NCI-H526 (cell line): Measurements from ENCODE around the gene SUSD1.

Experiments
- DNase-seq, 2 experiments: peaks; one replicate each; lab custom pipeline; 2025; lab: John Stamatoyannopoulos, UW

Gene SUSD1

GRCh38 chr9:112012026-112012902 is 162.8 kb downstream of the SUSD1 start:
- no peak for DNase-seq

GRCh38 chr9:112011051-112011620 is 164.0 kb downstream of the SUSD1 start:
- DNase-seq: no peak

GRCh38 chr9:112010537-112010936 is 164.6 kb downstream of the SUSD1 start:
- DNase-seq: no peak

GRCh38 chr9:112009656-112010055 is 165.4 kb downstream of the SUSD1 start:
- DNase-seq: no peak

- no peak for DNase-seq
Measured at GRCh38 chr9:112007575-112008240, 167.4 kb downstream of the SUSD1 start.

- no peak for DNase-seq
Measured at GRCh38 chr9:112006361-112007020, 168.6 kb downstream of the SUSD1 start.

GRCh38 chr9:112005939-112006338 is 169.2 kb downstream of the SUSD1 start:
- DNase-seq: no peak

GRCh38 chr9:112003538-112003937 is 171.6 kb downstream of the SUSD1 start:
- no peak for DNase-seq

GRCh38 chr9:112002847-112003457 is 172.1 kb downstream of the SUSD1 start:
- no peak for DNase-seq

- no peak for DNase-seq
Measured at GRCh38 chr9:112002131-112002846, 172.8 kb downstream of the SUSD1 start.

- DNase-seq: no peak
Measured at GRCh38 chr9:112000743-112001142, 174.4 kb downstream of the SUSD1 start.

GRCh38 chr9:111999319-111999718 is 175.8 kb downstream of the SUSD1 start:
- no peak for DNase-seq

GRCh38 chr9:111997831-111998230 is 177.3 kb downstream of the SUSD1 start:
- no peak for DNase-seq

GRCh38 chr9:111994831-111995458 is 180.2 kb downstream of the SUSD1 start:
- DNase-seq: no peak

GRCh38 chr9:111993319-111993718 is 181.8 kb downstream of the SUSD1 start:
- no peak for DNase-seq

GRCh38 chr9:111992523-111992922 is 182.6 kb downstream of the SUSD1 start:
- DNase-seq: no peak

GRCh38 chr9:111991179-111991578 is 183.9 kb downstream of the SUSD1 start:
- DNase-seq: no peak
